B cell (primary cell): ENCODE results near the gene PCNX3. TPM values are rescaled to one million over a fixed set of nuclear protein-coding genes. Genes with fewer than 3 reads are reported as not detected.

ENCODE experiments used
- ATAC-seq: fragments of 200-7000 bp; cut with Tn5 transposase; one replicate; pipeline ENCODE4 v1.10.0; 2021; ENCODE audit warnings: low read depth, mild to moderate bottlenecking, moderate number of reproducible peaks, moderate library complexity
- CTCF ChIA-PET: fragments of 350-600 bp; sonication (Branson Sonifier 250); formaldehyde crosslinking; loops from one replicate; lab custom pipeline; 2021; ENCODE audit warnings: antibody characterized with exemption, inconsistent platforms; lab: Charles Lee
- POLR2A ChIA-PET: fragments of 350-600 bp; sonication (Branson Sonifier 250); formaldehyde crosslinking; loops from one replicate; lab custom pipeline; 2021; ENCODE audit warnings: antibody characterized with exemption; lab: Charles Lee
- DNase-seq: peaks from one replicate; pipeline ENCODE4 v3.0.0; 2013
- H2AFZ ChIP-seq: 2 replicates; pipeline ENCODE4 v1.6.1; 2012; ENCODE audit warnings: mild to moderate bottlenecking, low read depth, low read length; ENCODE audit not compliant: insufficient read depth, poor library complexity, severe bottlenecking
- H3K27ac ChIP-seq, 2 donors: 1 replicate in 1 of 2; 2 replicates in 1 of 2; pipeline ENCODE4 v1.5.1; 2012 to 2013; ENCODE audit warnings: low read length in 2 of 2, mild to moderate bottlenecking in 2 of 2, moderate library complexity in 1 of 2
- H3K27me3 ChIP-seq, 4 experiments: fragments of 200-600 bp in 1 of 4; sonication (generic) in 1 of 4; replicated peaks in 1 of 4; 1 replicate in 2 of 4; 2 replicates in 2 of 4; pipeline versions ENCODE4 v1.6.1 to v1.7.0; 2013 to 2016; ENCODE audit warnings: low read length in 3 of 4, mild to moderate bottlenecking in 2 of 4, mixed read lengths in 1 of 4, moderate library complexity in 1 of 4; ENCODE audit not compliant: insufficient read depth in 4 of 4, control insufficient read depth in 3 of 4; ENCODE audit errors: control extremely low read depth in 1 of 4
- H3K36me3 ChIP-seq, 2 experiments: replicated peaks in 1 of 2; 1 replicate in 1 of 2; 2 replicates in 1 of 2; pipeline versions ENCODE4 v1.6.1 to v1.7.1; 2013; ENCODE audit warnings: low read length in 1 of 2; ENCODE audit not compliant: insufficient read depth in 2 of 2, control insufficient read depth in 1 of 2; ENCODE audit errors: control extremely low read depth in 1 of 2, extremely low read depth in 1 of 2
- H3K4me1 ChIP-seq, 2 donors: fragments of 200-600 bp in 1 of 2; sonication (generic) in 1 of 2; 1 replicate in 1 of 2; 2 replicates in 1 of 2; pipeline versions ENCODE4 v1.5.1 to v1.6.1; 2013 to 2017; ENCODE audit warnings: low read length in 2 of 2; ENCODE audit not compliant: control insufficient read depth in 2 of 2, insufficient read depth in 2 of 2
- H3K4me2 ChIP-seq: replicated peaks from 2 replicates; pipeline ENCODE3; 2012; ENCODE audit warnings: mild to moderate bottlenecking, low read depth, low read length; ENCODE audit not compliant: poor library complexity, severe bottlenecking
- H3K4me3 ChIP-seq, 5 experiments: fragments of 200-600 bp in 1 of 5; sonication (generic) in 1 of 5; 1 replicate in 3 of 5; 2 replicates in 2 of 5; pipeline versions ENCODE4 v1.5.1 to v1.7.0; 2011 to 2016; ENCODE audit warnings: low read length in 4 of 5, mild to moderate bottlenecking in 4 of 5, low read depth in 2 of 5, control low read depth in 1 of 5, moderate library complexity in 1 of 5; ENCODE audit not compliant: insufficient read depth in 1 of 5; ENCODE audit errors: control extremely low read depth in 1 of 5, extremely low read depth in 1 of 5
- H3K79me2 ChIP-seq: fragments of 200-600 bp; sonication (generic); one replicate; pipeline ENCODE4 v1.6.0; 2016; ENCODE audit warnings: low read length; ENCODE audit not compliant: control insufficient read depth, insufficient read depth
- H3K9ac ChIP-seq: fragments of 200-600 bp; sonication (generic); 2 replicates; pipeline ENCODE4 v1.6.1; 2017; ENCODE audit warnings: mild to moderate bottlenecking, low read length, moderate library complexity
- H3K9me3 ChIP-seq, 3 donors: one replicate each; pipeline versions ENCODE4 v1.6.1 to v1.7.1; 2013; ENCODE audit warnings: low read length in 2 of 3; ENCODE audit not compliant: control insufficient read depth in 2 of 3, insufficient read depth in 1 of 3; ENCODE audit errors: control extremely low read depth in 1 of 3
- H4K20me1 ChIP-seq: 2 replicates; pipeline ENCODE4 v1.6.0; 2012; ENCODE audit warnings: mild to moderate bottlenecking, low read length; ENCODE audit not compliant: insufficient read depth, control insufficient read depth, poor library complexity, severe bottlenecking
- H3K27ac Mint-ChIP-seq: one replicate; pipeline ENCODE4 v1.8.0; 2021; ENCODE audit warnings: mixed read lengths
- H3K27me3 Mint-ChIP-seq: one replicate; pipeline ENCODE4 v1.8.0; 2021; ENCODE audit warnings: mixed read lengths
- H3K4me1 Mint-ChIP-seq: one replicate; pipeline ENCODE4 v1.8.0; 2021; ENCODE audit warnings: mixed read lengths
- H3K4me3 Mint-ChIP-seq: one replicate; pipeline ENCODE4 v1.8.0; 2021; ENCODE audit warnings: mixed read lengths
- H3K9me3 Mint-ChIP-seq: one replicate; pipeline ENCODE4 v1.8.0; 2022; ENCODE audit warnings: mixed read lengths; ENCODE audit not compliant: insufficient read depth
- CTCF ChIP-seq: fragments of 200-600 bp; IDR thresholded peaks from one replicate; pipeline ENCODE4 v1.8.0; 2022; ENCODE audit warnings: antibody characterized with exemption, mild to moderate bottlenecking
- EZH2 ChIP-seq: IDR thresholded peaks from 2 replicates; pipeline ENCODE4 v1.6.1; 2012; ENCODE audit warnings: borderline replicate concordance, low read depth, mild to moderate bottlenecking, moderate library complexity, low read length; ENCODE audit not compliant: insufficient read depth, poor library complexity, severe bottlenecking
- WGBS: methylation state at CpG from one replicate; pipeline ENCODE4 v1.1.5; 2013; ENCODE audit warnings: missing lambda C conversion rate; ENCODE audit not compliant: insufficient coverage; 5-methylcytosine and 5-hydroxymethylcytosine counted together
- intact Hi-C: fragments of 100-400 bp; cut with micrococcal nuclease; formaldehyde crosslinking; loops from one replicate; pipeline ENCODE4 v1.10.0; 2022
- polyA plus RNA-seq: library from polyadenylated mRNA; depleted of rRNA; stranded (reverse); fragments of >200 nt; gene quantifications from 2 replicates; pipeline ENCODE4 v1.2.3, GENCODE V29; 2012
- total RNA-seq, 2 donors: library from RNA; stranded (reverse); fragments of 120-200 nt in 1 of 2; gene quantifications; 1 replicate in 1 of 2; 2 replicates in 1 of 2; pipeline versions ENCODE4 v1.2.3 to v1.2.4, GENCODE V29; 2013 to 2022

The PCNX3 gene
- total and polyA plus RNA-seq, 2 donors (not counting 1 experiment from before 2014, with no cell fraction given): 61.5 to 62.8 TPM

- no peaks in the 10 kb centered on the region for H3K9me3 Mint-ChIP-seq
- H2AFZ ChIP-seq: peak within 1 kb of the TSS; percentile 75
- peaks cover 65% of the 10 kb centered on the region for H3K79me2 ChIP-seq
- H3K4me3 Mint-ChIP-seq: peak within 1 kb of the TSS; percentile 99
- no peak for TF ChIP-seq EZH2
- peak; percentile 48 for TF ChIP-seq CTCF
- peak within 1 kb of the TSS; percentile 99 for H3K27ac Mint-ChIP-seq
- no peaks in the 10 kb centered on the region for H3K27me3 ChIP-seq
- H3K4me1 Mint-ChIP-seq: peaks cover 75% of the 10 kb centered on the region
- peak within 1 kb of the TSS; percentile 96 to 97 for H3K27ac ChIP-seq
- ATAC-seq (peak; percentile 67), DNase-seq (peak; percentile 99)
- POLR2A ChIA-PET: interaction anchor here (0.5 to 1.5 kb wide), 12 partner anchors 18 to 709 kb away, joined by 3 to 16 read pairs (median 4); partner anchors contain the start of genes PCNX3, RELA and SCYL1
- CTCF ChIA-PET: interaction anchor here (0.6 to 5.1 kb wide), 13 partner anchors 10 to 318 kb away, joined by 3 to 86 read pairs (median 5); partner anchors contain the start of genes FIBP and KCNK7
- peaks cover 39% of the 10 kb centered on the region for H4K20me1 ChIP-seq
- H3K4me1 ChIP-seq: peaks cover 58 to 77% of the 10 kb centered on the region in 2 donors
- under 1% methylated on average over 79 of the region's 89 CpGs for WGBS
- H3K9ac ChIP-seq: peak within 1 kb of the TSS; percentile 83
- H3K4me2 ChIP-seq: peak within 1 kb of the TSS; percentile 100
- H3K36me3 ChIP-seq: peaks cover 0 to 6% of the 10 kb centered on the region in 2 experiments
- H3K9me3 ChIP-seq: no peaks in the 10 kb centered on the region
- no peaks in the 10 kb centered on the region for H3K27me3 Mint-ChIP-seq
- intact Hi-C loops: loop anchor here (1.0 to 10.0 kb wide), 13 partner anchors 12 to 825 kb away; partner anchors contain the start of genes BANF1, EIF1AD, KAT5 and LTBP3
- peak within 1 kb of the TSS; percentile 58 to 89 (median 83) for H3K4me3 ChIP-seq
Measured at GRCh38 chr11:65569973-65570918, 45.3 kb upstream of the PCNX3 start, which contains the start of gene ZNRD2. Gene ZNRD2 (plus strand): TSS chr11:65570477. CDS start chr11:65570492, 15 bp downstream.
